Fibroblast of skin of left quadriceps (primary cell): ENCODE data around the gene NEU2.
"Not testable (repeated sequence)": the region's sequence is repeated elsewhere in the genome, so short reads cannot be mapped to it uniquely, and the experiment has no call there.

Experiments
- DNase-seq, 2 experiments: peaks; one replicate each; pipeline ENCODE4 v3.0.0-alpha.2; 2013; ENCODE audit warnings: low read depth in 2 of 2

Gene NEU2

DNA sequence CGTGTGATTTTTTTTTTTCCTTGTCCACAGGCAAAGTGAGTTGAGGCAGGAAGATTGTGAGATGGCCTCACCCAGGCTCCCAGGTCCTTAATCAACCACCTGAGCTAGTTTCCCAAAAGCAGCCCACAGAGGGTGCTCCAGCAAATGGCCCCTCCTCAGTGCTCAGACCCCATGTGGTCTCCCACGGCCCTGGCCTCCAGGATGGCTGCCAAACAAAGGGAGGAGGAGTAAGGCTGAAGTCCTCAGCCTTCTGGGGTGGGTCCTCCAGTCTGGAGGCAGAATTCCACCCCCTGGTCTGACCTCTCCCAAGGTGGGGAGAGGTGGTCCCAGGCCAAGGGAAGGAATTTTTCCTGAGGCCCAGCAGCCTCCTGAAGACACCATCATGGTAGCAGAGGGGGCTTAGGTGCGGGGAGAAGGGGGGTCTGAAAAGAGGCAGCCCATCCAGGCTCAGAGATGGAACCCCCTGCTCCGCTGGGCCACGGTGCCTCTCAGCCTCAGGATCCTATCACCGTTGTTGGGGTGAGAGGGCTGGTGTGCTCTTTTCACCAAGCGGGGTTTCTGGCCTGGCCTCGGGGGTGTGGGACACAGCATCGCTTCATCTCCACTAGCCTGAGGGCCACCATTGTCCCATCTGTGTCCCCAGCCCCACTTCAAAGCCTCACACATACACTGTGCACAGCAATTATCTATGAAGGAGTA is 21.8 kb upstream of the NEU2 start:
- DNase-seq: no peak

GRCh38 chr2:233011268-233011650 is 21.2 kb upstream of the NEU2 start:
- no peak for DNase-seq

DNA sequence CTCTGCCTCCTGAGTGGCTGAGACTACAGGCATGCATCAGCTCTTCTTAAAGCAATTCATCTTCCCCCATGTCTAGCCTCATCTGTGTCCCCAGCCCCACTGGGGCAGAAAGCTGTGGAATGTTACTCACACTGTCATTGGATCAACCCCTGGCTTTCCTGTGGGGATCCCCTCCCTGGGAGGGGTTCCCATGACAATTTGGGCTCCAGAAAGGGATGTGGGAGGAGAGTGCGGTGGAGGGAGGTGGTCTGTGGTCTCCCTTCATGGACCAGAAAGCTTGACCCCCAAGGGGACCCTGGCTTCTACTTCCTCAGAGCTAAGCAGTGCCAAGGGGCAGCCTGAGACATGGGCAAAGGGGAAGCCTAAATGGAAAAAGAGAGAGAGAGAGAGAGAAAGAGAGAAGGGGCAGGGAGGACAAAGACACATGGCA is 20.8 kb upstream of the NEU2 start:
- no peak for DNase-seq

- DNase-seq: no peak
Observed at GRCh38 chr2:233012301-233012971, 20.0 kb upstream of the NEU2 start.

DNA sequence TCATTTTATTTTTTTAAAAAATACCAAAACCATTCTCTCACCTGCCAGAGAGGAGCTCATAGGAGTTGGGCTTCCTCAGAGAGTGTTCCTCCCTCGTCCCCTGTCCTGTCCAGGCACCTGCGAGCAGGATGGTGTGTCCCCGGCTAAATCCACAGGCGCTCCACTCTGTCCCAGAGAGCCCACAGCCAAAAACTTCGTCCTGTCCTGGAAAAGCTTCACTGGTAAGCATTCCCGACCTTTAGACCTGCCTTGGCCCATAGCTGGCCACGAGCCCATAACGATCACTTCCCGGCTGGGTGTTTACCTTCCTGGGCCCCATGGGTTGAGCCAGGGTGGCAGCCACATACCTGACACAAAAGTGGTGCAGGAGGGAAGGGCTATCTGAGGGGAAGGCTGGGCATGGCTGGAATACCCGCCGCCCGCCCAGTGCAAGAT is 19.4 kb upstream of the NEU2 start, which contains the start of gene NGEF:
NGEF (minus strand) TSS at position 230 of the 435 bp plus-strand sequence. CDS start 38,366 bp downstream, outside the sequence.
- no peak for DNase-seq

- DNase-seq: no peak
Observed at GRCh38 chr2:233013650-233014049, 18.8 kb upstream of the NEU2 start.

- no peak for DNase-seq
Observed at GRCh38 chr2:233015019-233015645, 17.3 kb upstream of the NEU2 start.

- no peak for DNase-seq
Observed at GRCh38 chr2:233017947-233018346, 14.5 kb upstream of the NEU2 start.

GRCh38 chr2:233019610-233020009 is 12.9 kb upstream of the NEU2 start:
- DNase-seq: not testable (repeated sequence)

DNA sequence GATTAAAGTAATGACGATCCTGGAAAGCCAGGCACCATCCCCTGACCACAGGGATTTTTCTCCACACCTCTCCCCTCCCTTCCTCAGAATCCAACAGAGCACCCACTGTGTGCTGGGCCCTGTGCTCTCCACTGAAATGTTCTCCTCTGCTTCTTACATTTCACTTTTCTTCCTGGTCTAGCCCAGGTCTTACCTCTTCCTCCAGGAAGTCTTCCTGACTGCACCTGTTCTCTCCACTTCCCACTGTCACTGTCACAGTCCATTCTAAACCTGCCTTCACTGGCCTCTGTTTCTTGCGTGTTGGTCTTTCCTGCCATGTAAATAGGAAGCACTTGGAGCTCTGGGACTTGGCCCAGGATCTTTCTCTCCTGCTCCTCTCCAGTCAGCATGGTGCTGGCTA is 12.0 kb upstream of the NEU2 start:
- no peak for DNase-seq

- no peak for DNase-seq
Observed at GRCh38 chr2:233021771-233022170, 10.7 kb upstream of the NEU2 start.

- DNase-seq: no peak
Observed at GRCh38 chr2:233022561-233022960, 9.9 kb upstream of the NEU2 start.

DNA sequence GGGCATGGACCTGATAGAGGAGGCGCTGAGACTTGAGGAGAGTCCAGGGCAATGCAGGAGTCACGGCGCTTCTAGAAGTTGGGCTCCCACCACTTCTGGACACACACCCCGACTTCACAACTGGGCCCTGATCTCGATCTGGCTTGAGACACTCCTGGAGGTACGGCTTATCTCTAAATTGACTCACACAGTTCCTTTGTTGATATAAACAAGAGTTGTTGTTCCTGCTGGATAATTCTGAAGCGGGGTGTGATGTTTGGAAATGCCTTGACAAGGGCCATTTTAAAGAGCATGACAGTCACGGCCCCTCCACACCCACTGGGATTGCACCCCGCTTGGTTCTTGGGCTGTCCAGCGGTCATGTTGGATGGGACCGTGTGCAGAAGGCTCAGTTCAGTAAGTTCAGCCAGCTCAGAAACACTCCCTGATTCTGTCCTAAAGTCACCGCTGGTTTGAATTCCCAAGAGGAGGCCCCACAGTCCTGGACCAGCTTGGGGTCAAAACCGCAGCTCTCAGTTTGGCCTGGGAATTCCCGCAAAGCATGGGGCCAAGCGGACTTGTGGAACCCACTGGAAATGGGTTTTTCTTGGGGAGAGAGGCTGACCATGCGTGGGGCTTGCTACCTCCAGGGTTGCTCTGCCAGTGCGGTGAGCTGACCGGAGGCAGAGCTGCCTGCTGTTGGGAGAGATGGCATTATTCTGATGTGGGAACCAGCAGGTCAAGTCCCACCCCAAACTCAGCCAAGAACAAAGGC is 9.3 kb upstream of the NEU2 start:
- DNase-seq: no peak

- no peak for DNase-seq
Observed at GRCh38 chr2:233023761-233024410, 8.6 kb upstream of the NEU2 start.

GRCh38 chr2:233025706-233026105 is 6.8 kb upstream of the NEU2 start:
- no peak for DNase-seq

DNA sequence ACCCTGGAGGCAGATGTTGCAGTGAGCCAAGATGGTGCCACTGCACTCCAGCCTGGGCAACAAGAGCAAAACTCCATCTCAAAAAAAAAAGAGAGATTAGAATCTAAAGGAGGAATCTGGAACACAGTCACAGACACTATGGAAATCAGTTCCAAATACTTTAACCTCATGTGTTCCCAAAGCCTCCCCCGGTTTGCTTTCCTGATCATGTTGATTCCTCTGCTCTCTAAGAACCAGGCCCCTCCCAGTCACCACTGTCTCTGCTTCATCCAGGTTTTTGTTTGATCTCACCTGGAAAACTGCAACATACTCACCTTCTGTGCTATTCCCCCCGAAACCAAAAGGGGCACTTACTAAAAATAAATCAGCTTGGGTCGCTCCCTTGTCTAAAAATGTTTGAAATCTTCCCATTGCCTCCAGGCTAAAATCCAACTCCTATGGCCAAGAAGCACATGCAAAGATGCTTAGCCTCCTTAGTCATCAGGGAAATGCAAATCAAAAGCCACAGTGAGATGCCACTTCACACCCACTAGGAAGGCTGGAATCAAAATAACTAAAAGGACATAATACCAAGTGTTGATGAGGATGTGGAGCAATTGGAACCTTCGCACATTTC is 6.2 kb upstream of the NEU2 start:
- DNase-seq: no peak

DNA sequence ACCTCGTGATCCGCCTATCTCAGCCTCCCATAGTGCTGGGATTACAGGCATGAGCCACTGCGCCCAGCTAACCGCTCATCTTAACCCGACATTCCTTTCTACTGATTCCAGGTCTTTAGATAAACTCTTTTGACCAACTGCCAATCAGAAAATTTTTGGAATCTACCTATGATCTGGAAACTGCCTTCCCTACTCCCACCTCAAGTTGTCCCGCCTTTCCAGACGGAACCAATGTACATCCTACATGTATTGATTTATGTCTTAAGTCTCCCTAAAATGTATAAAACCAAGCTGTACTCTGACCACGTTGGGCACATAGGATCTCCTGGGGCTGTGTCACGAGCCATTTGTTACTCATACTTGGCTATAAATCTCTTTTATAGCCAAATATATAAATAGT is 3.2 kb upstream of the NEU2 start:
- DNase-seq: no peak

DNA sequence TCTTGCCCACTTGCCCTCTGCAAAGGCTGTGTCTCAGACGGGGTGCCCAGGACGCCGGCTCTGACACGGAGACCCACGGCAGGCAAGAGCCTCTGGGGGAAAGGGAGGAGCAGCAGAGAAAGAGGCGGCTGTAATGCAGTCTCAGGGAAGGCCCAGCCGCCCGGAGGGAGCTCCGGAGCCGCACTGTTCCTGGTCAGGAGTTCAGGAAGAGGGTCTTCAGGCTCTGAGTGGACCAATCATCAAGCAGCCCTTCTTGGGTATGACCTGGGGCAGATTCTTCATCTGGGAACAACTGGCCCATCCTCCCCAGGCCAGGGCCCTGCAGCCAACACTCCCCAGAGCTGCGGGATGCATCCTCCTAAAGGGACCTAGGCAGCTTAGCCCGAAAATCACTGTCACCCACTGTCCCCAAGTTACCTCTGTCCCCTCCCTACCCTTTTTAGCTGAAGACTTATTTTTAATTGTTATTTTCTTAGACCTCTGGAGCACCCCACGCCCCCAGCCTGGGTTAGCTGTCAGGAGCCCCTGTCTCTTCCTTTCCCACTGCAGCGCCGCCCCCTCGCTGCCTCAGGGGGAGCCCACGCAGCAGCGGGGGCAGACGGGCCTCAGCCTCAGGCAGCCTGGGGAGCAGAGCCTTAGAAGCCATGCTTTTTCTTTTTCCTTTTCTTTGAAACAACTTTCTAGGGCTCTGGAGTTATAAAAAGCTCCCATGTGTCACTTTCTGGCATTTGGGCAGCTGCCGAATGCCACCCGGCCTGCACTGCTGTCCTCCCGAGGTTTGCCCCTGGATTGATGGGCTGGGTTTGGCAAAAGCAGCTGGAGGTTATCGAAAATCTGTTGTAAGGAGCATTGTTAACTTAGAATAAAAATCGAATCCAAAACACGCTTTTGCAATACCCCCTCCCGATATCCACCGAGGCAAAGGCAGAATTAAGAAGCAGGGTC is 644 bp upstream of the NEU2 start:
- no peak for DNase-seq

DNA sequence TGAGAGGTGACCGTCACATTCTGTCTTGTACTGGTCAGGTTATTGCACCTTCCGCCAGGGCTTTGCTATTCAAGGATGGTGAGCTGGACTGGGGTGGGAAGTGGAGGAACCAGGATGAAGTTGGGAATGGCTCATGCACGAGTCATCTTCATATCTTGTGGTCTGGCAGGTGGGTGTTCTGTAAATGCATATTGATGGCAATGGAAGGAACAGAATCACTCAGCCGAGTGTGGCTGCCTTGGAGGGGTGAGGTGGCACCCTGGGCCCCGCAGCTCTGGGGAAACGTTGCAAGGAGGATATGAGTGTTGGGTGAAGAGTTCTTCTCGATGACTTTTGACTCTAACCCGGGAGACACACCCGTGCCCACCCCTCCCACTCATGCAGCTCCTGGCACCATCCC is 1.2 kb downstream of the NEU2 start:
- DNase-seq: no peak
